H9 (cell line): ENCODE data around the gene PRELID2. TPM values are rescaled to one million over a fixed set of nuclear protein-coding genes. Genes with fewer than 3 reads are reported as not detected.

Experiments
- DNase-seq: peaks from one replicate; pipeline ENCODE4 v3.0.0-alpha.2; 2017
- H2AFZ ChIP-seq: one replicate; pipeline ENCODE4 v1.6.1; 2013; ENCODE audit warnings: mild to moderate bottlenecking, low read length, control low read depth, moderate library complexity
- H2AK5ac ChIP-seq: 2 replicates; pipeline ENCODE4 v1.6.1; 2013; ENCODE audit warnings: low read length, control low read depth, mixed read lengths; ENCODE audit not compliant: insufficient read length
- H2BK120ac ChIP-seq: one replicate; pipeline ENCODE4 v1.6.1; 2013; ENCODE audit warnings: low read depth, mild to moderate bottlenecking, low read length, control low read depth, inconsistent platforms; ENCODE audit not compliant: poor library complexity, severe bottlenecking
- H2BK12ac ChIP-seq: 2 replicates; pipeline ENCODE4 v1.6.1; 2013; ENCODE audit warnings: low read length, control low read depth, mixed read lengths, low read depth; ENCODE audit not compliant: insufficient read length
- H2BK15ac ChIP-seq: 2 replicates; pipeline ENCODE4 v1.6.1; 2013; ENCODE audit warnings: low read depth, low read length, control low read depth
- H2BK20ac ChIP-seq: one replicate; pipeline ENCODE4 v1.6.1; 2013; ENCODE audit warnings: low read depth, mild to moderate bottlenecking, low read length, control low read depth, inconsistent platforms; ENCODE audit not compliant: poor library complexity, severe bottlenecking
- H2BK5ac ChIP-seq: 2 replicates; pipeline ENCODE4 v1.6.1; 2013; ENCODE audit warnings: low read length, control low read depth, mixed read lengths; ENCODE audit not compliant: insufficient read length
- H3K14ac ChIP-seq: 2 replicates; pipeline ENCODE4 v1.6.1; 2013; ENCODE audit warnings: low read length, control low read depth; ENCODE audit not compliant: insufficient read depth
- H3K18ac ChIP-seq: 2 replicates; pipeline ENCODE4 v1.6.1; 2013; ENCODE audit warnings: low read depth, mild to moderate bottlenecking, mixed read lengths, low read length, control low read depth; ENCODE audit not compliant: insufficient read length
- H3K23ac ChIP-seq: 2 replicates; pipeline ENCODE4 v1.6.1; 2013; ENCODE audit warnings: low read length, control low read depth, mixed read lengths, low read depth; ENCODE audit not compliant: insufficient read length
- H3K23me2 ChIP-seq: 2 replicates; pipeline ENCODE4 v1.6.1; 2013; ENCODE audit warnings: low read depth, mild to moderate bottlenecking, mixed read lengths, low read length, control low read depth; ENCODE audit not compliant: insufficient read length, poor library complexity, severe bottlenecking
- H3K27ac ChIP-seq: 2 replicates; pipeline ENCODE4 v1.5.1; 2013; ENCODE audit warnings: low read length, control low read depth, mixed read lengths, low read depth; ENCODE audit not compliant: insufficient read length
- H3K27me3 ChIP-seq: 2 replicates; pipeline ENCODE4 v1.6.1; 2013; ENCODE audit warnings: low read length, control low read depth, inconsistent platforms; ENCODE audit not compliant: insufficient read depth
- H3K4ac ChIP-seq: 2 replicates; pipeline ENCODE4 v1.6.1; 2013; ENCODE audit warnings: low read depth, mild to moderate bottlenecking, control low read depth, inconsistent platforms, low read length, moderate library complexity
- H3K4me1 ChIP-seq: 2 replicates; pipeline ENCODE4 v1.6.1; 2013; ENCODE audit warnings: low read length, control low read depth, inconsistent platforms; ENCODE audit not compliant: insufficient read depth
- H3K4me2 ChIP-seq: 2 replicates; pipeline ENCODE4 v1.6.1; 2013; ENCODE audit warnings: low read length, control low read depth, mixed read lengths; ENCODE audit not compliant: insufficient read length, insufficient read depth
- H3K56ac ChIP-seq: 2 replicates; pipeline ENCODE4 v1.6.1; 2013; ENCODE audit warnings: low read depth, mild to moderate bottlenecking, mixed read lengths, low read length, control low read depth; ENCODE audit not compliant: insufficient read length
- H3K79me1 ChIP-seq: 2 replicates; pipeline ENCODE4 v1.6.1; 2013; ENCODE audit warnings: low read depth, mild to moderate bottlenecking, moderate library complexity, low read length, control low read depth, inconsistent platforms; ENCODE audit not compliant: insufficient read depth, poor library complexity, severe bottlenecking
- H3K79me2 ChIP-seq: 2 replicates; pipeline ENCODE4 v1.6.1; 2013; ENCODE audit warnings: low read length, control low read depth, inconsistent platforms; ENCODE audit not compliant: insufficient read depth
- H3K9ac ChIP-seq: 2 replicates; pipeline ENCODE4 v1.6.1; 2013; ENCODE audit warnings: low read length, control low read depth, mixed read lengths; ENCODE audit not compliant: insufficient read length; ENCODE audit errors: extremely low read depth
- H3K9me3 ChIP-seq: one replicate; pipeline ENCODE4 v1.6.1; 2013; ENCODE audit warnings: low read depth, low read length, inconsistent platforms; ENCODE audit not compliant: control insufficient read depth
- H3T11ph ChIP-seq: one replicate; pipeline ENCODE4 v1.6.1; 2013; ENCODE audit warnings: mild to moderate bottlenecking, low read length, control low read depth, inconsistent platforms
- H4K20me1 ChIP-seq: one replicate; pipeline ENCODE4 v1.6.1; 2013; ENCODE audit not compliant: control insufficient read depth, insufficient read length, insufficient read depth
- H4K5ac ChIP-seq: 2 replicates; pipeline ENCODE4 v1.6.1; 2013; ENCODE audit warnings: low read depth, mild to moderate bottlenecking, mixed read lengths, low read length, control low read depth; ENCODE audit not compliant: insufficient read length
- H4K8ac ChIP-seq: replicated peaks from 2 replicates; pipeline ENCODE4 v1.6.1; 2013; ENCODE audit warnings: low read length, control low read depth, mixed read lengths, low read depth; ENCODE audit not compliant: insufficient read length
- H4K91ac ChIP-seq: 2 replicates; pipeline ENCODE4 v1.6.1; 2013; ENCODE audit warnings: low read depth, mild to moderate bottlenecking, moderate library complexity, mixed read lengths, low read length, control low read depth; ENCODE audit not compliant: insufficient read length
- H3K27ac Mint-ChIP-seq, 3 experiments: 2 replicates in 2 of 3; 3 replicates in 1 of 3; pipeline ENCODE4 v1.8.0; 2020 to 2021; ENCODE audit warnings: mixed read lengths in 3 of 3, mild to moderate bottlenecking in 1 of 3, moderate library complexity in 1 of 3
- H3K27me3 Mint-ChIP-seq: 2 replicates; pipeline ENCODE4 v1.8.0; 2021; ENCODE audit warnings: low read depth, mild to moderate bottlenecking, moderate library complexity, mixed read lengths
- H3K36me3 Mint-ChIP-seq, 3 experiments: 2 replicates in 2 of 3; 3 replicates in 1 of 3; pipeline ENCODE4 v1.8.0; 2020 to 2021; ENCODE audit warnings: low read depth in 3 of 3, mixed read lengths in 3 of 3; ENCODE audit not compliant: insufficient read depth in 1 of 3
- H3K4me1 Mint-ChIP-seq, 2 experiments: 2 replicates each; pipeline ENCODE4 v1.8.0; 2020; ENCODE audit warnings: mixed read lengths in 2 of 2
- H3K4me3 Mint-ChIP-seq, 2 experiments: 2 replicates in 1 of 2; 3 replicates in 1 of 2; pipeline ENCODE4 v1.8.0; 2020 to 2021; ENCODE audit warnings: mild to moderate bottlenecking in 2 of 2, mixed read lengths in 2 of 2, moderate library complexity in 1 of 2
- H3K9me3 Mint-ChIP-seq, 2 experiments: 2 replicates in 1 of 2; 3 replicates in 1 of 2; pipeline ENCODE4 v1.8.0; 2020; ENCODE audit warnings: mild to moderate bottlenecking in 2 of 2, mixed read lengths in 2 of 2, moderate library complexity in 1 of 2
- WGBS: extraction: QIAGEN DNeasy Blood & Tissue Kit; methylation state at CpG from one replicate; pipeline ENCODE4 v1.1.7; 2013; ENCODE audit warnings: missing lambda C conversion rate, low lambda C conversion rate, mixed read lengths; ENCODE audit not compliant: insufficient read length; ENCODE audit errors: extremely low coverage; 5-methylcytosine and 5-hydroxymethylcytosine counted together
- total RNA-seq: library from RNA; stranded (reverse); gene quantifications from 2 replicates; pipeline ENCODE4 v1.2.1, GENCODE V29; 2021
- TF ChIP-seq, protein P1 (sequence below): fragments of 200-600 bp; sonication (generic); conservative IDR thresholded peaks from 3 replicates; pipeline ENCODE4 v1.8.0; 2021; ENCODE audit warnings: antibody characterized with exemption, mild to moderate bottlenecking

PRELID2 gene
- total RNA-seq, 1 experiment from 2014 or later, result 13.2 TPM

DNA sequence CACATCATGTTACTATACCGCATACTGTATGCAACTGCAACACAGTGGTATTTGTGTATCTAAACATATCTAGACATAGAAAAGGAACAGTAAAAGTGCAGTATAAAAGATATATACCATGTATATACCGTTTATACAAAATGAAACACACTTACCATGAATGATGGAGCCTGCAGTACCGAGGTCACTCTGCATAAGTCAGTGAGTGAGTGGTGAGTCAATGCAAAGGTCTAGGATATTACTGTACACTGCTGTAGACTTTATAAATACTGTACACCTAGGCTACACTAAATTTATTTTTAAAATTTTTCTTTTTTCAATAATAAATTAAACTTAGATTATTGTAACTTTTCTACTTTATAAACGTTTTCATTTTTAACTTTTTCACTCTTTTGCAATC, 29.3 kb downstream of the PRELID2 start:
- H4K20me1 ChIP-seq, result no peaks in the 10 kb centered on the region
- Mint-ChIP-seq H3K27ac (no peak overlapping the region), H3K9me3 (no peaks in the 10 kb centered on the region), H3K4me1 (peaks cover 6 to 9% of the 10 kb centered on the region in 2 experiments; a peak in 3 of 4 replicates), H3K36me3 (no peaks in the 10 kb centered on the region), H3K4me3 (no peak overlapping the region), H3K27me3 (no peaks in the 10 kb centered on the region)
- 100% methylated on average over 1 of the region's 4 CpGs for WGBS
- no peak overlapping the region for H3K56ac ChIP-seq
- H3K18ac ChIP-seq, result no peak overlapping the region
- H3K4ac ChIP-seq, result no peak overlapping the region
- no peak overlapping the region for H4K5ac ChIP-seq
- no peak overlapping the region for H4K91ac ChIP-seq
- no peak overlapping the region for H3T11ph ChIP-seq
- H3K79me2 ChIP-seq, result no peaks in the 10 kb centered on the region
- TF ChIP-seq, protein P1, sequence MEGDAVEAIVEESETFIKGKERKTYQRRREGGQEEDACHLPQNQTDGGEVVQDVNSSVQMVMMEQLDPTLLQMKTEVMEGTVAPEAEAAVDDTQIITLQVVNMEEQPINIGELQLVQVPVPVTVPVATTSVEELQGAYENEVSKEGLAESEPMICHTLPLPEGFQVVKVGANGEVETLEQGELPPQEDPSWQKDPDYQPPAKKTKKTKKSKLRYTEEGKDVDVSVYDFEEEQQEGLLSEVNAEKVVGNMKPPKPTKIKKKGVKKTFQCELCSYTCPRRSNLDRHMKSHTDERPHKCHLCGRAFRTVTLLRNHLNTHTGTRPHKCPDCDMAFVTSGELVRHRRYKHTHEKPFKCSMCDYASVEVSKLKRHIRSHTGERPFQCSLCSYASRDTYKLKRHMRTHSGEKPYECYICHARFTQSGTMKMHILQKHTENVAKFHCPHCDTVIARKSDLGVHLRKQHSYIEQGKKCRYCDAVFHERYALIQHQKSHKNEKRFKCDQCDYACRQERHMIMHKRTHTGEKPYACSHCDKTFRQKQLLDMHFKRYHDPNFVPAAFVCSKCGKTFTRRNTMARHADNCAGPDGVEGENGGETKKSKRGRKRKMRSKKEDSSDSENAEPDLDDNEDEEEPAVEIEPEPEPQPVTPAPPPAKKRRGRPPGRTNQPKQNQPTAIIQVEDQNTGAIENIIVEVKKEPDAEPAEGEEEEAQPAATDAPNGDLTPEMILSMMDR, result no peak
- no peak overlapping the region for H3K14ac ChIP-seq
- H2AFZ ChIP-seq, result no peak overlapping the region
- no peaks in the 10 kb centered on the region for H3K79me1 ChIP-seq
- no peaks in the 10 kb centered on the region for H3K4me1 ChIP-seq
- no peaks in the 10 kb centered on the region for H3K27me3 ChIP-seq
- DNase-seq, result no peak
- H2BK20ac ChIP-seq, result no peak overlapping the region
- no peak overlapping the region for H4K8ac ChIP-seq
- H2BK120ac ChIP-seq, result no peak overlapping the region
- H2BK12ac ChIP-seq, result no peak overlapping the region
- no peak overlapping the region for H2BK5ac ChIP-seq
- no peak overlapping the region for H2BK15ac ChIP-seq
- H3K9ac ChIP-seq, result no peak overlapping the region
- H3K9me3 ChIP-seq, result no peaks in the 10 kb centered on the region
- no peak overlapping the region for H2AK5ac ChIP-seq
- no peak overlapping the region for H3K4me2 ChIP-seq
- H3K23ac ChIP-seq, result no peak overlapping the region
- H3K27ac ChIP-seq, result no peak overlapping the region
- no peaks in the 10 kb centered on the region for H3K23me2 ChIP-seq
